Measurements from ENCODE around the gene DPM3.

DNA sequence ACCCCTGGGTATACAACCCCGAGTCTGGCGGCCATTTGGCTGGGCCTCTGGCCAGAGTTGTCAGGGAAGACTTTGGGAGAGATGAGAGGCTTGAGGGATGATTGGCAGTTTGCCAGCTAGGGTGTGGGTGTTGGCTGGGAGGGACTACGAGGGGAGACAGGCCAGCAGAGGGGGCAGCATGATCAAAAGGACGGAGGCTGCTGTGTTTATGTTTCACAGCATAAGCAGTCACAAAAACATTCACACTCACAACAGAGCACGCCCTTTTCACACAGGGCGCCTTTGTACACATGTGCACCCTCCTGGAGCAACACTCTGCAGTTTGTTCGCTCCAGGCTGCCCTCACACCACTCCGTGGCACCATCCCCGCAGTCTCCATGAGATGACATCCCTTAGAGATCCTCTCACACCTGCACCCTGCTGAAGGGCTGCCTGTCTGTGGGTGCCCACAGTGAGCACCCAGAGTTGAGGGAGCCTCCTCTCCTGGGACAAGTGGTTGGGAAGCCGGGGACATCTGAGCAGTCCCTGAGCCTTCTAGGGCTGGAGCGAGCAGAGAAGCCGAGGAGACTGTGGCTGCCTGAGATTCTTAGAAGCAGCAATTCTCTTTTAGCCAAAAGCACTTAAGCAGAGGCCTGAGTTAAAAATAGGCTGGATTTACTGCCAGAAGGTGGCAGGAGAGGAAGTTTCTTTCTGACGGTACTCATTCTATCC, 46.3 kb downstream of the DPM3 start:
- TF ChIP-seq POLR2AphosphoS5 (IDR thresholded peaks at IDR 0.05; ENCODE audit: low read depth, low read length) (no peak), TAF1 (IDR thresholded peaks at IDR 0.05; ENCODE audit: borderline replicate concordance, insufficient read depth, low read length) (no peak)
- TF ChIP-seq, protein P1, sequence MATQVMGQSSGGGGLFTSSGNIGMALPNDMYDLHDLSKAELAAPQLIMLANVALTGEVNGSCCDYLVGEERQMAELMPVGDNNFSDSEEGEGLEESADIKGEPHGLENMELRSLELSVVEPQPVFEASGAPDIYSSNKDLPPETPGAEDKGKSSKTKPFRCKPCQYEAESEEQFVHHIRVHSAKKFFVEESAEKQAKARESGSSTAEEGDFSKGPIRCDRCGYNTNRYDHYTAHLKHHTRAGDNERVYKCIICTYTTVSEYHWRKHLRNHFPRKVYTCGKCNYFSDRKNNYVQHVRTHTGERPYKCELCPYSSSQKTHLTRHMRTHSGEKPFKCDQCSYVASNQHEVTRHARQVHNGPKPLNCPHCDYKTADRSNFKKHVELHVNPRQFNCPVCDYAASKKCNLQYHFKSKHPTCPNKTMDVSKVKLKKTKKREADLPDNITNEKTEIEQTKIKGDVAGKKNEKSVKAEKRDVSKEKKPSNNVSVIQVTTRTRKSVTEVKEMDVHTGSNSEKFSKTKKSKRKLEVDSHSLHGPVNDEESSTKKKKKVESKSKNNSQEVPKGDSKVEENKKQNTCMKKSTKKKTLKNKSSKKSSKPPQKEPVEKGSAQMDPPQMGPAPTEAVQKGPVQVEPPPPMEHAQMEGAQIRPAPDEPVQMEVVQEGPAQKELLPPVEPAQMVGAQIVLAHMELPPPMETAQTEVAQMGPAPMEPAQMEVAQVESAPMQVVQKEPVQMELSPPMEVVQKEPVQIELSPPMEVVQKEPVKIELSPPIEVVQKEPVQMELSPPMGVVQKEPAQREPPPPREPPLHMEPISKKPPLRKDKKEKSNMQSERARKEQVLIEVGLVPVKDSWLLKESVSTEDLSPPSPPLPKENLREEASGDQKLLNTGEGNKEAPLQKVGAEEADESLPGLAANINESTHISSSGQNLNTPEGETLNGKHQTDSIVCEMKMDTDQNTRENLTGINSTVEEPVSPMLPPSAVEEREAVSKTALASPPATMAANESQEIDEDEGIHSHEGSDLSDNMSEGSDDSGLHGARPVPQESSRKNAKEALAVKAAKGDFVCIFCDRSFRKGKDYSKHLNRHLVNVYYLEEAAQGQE (IDR thresholded peaks at IDR 0.05; ENCODE audit: insufficient read depth in 1 of 2, low read depth in 2 of 2, low read length in 2 of 2) = no peak

All from PFSK-1 (cell line).